Measurements from ENCODE around the gene DUSP12. TPM values are rescaled to one million over a fixed set of nuclear protein-coding genes. Genes with fewer than 3 reads are reported as not detected.
A peak's percentile ranks its signal among the peaks of the same experiment; 100 is the strongest.

Gene DUSP12
- total and polyA plus RNA-seq, 9 of the 15 experiments (the other 6 are each of a cell fraction or from before 2014, with no cell fraction given), result 10.4 to 81.4 (median 43.6) TPM

GRCh38 chr1:161766102-161766981 lies 16.8 kb downstream of the DUSP12 start, which contains the start of gene ATF6 (continued):
- peak; percentile 94 for TF ChIP-seq ATF7 (IDR thresholded peaks at IDR 0.05)
- TF ChIP-seq RAD21 (CRISPR knock-in tag; conservative IDR thresholded peaks at IDR 0.05 in 1 of 2, IDR thresholded peaks at IDR 0.05 in 1 of 2), result no peak
- TF ChIP-seq SP1 (CRISPR knock-in tag; IDR thresholded peaks at IDR 0.05), result peak; percentile 54; the same call in 1 of the 2 replicates
- no peak for TF ChIP-seq ZZZ3 (IDR thresholded peaks at IDR 0.05)
- TF ChIP-seq CREB5 (CRISPR knock-in tag; IDR thresholded peaks at IDR 0.05), result no peak
- TF ChIP-seq SAFB2 (IDR thresholded peaks at IDR 0.05; ENCODE audit: borderline replicate concordance, low read depth, low read length, severe bottlenecking), result no peak
- no peak for TF ChIP-seq MED1 (CRISPR knock-in tag; IDR thresholded peaks at IDR 0.05; ENCODE audit: borderline replicate concordance)
- TF ChIP-seq SRSF9 (IDR thresholded peaks at IDR 0.05; ENCODE audit: borderline replicate concordance, low read depth, low read length), result no peak
- TF ChIP-seq FOXA3 (CRISPR knock-in tag; conservative IDR thresholded peaks at IDR 0.05 in 1 of 2, IDR thresholded peaks at IDR 0.05 in 1 of 2), result peak in 1 of 2 experiments; percentile 58; a peak in 2 of 4 replicates
- TF ChIP-seq ZNF780A (CRISPR knock-in tag; IDR thresholded peaks at IDR 0.05), result no peak
- TF ChIP-seq CGGBP1 (CRISPR knock-in tag; IDR thresholded peaks at IDR 0.05), result no peak
- no peak for TF ChIP-seq POLR3A (IDR thresholded peaks at IDR 0.05; ENCODE audit: borderline replicate concordance, extremely low read depth, insufficient read depth, insufficient read length)
- no peak for TF ChIP-seq CBX2 (IDR thresholded peaks at IDR 0.05; ENCODE audit: insufficient read depth, low read length, poor library complexity, severe bottlenecking)
- no peak for TF ChIP-seq GTF2B (IDR thresholded peaks at IDR 0.05; ENCODE audit: extremely low read depth, insufficient read length)
- TF ChIP-seq ZFP91 (CRISPR knock-in tag; IDR thresholded peaks at IDR 0.05), result no peak
- TF ChIP-seq ZNF586 (CRISPR knock-in tag; conservative IDR thresholded peaks at IDR 0.05), result no peak
- no peak for TF ChIP-seq NRF1 (conservative IDR thresholded peaks at IDR 0.05 in 1 of 2, IDR thresholded peaks at IDR 0.05 in 1 of 2)
- no peak for TF ChIP-seq PRMT5 (CRISPR knock-in tag; IDR thresholded peaks at IDR 0.05)
- no peak for TF ChIP-seq SRF (CRISPR knock-in tag; IDR thresholded peaks at IDR 0.05)
- TF ChIP-seq RBM22 (IDR thresholded peaks at IDR 0.05; ENCODE audit: low read depth, low read length, poor library complexity, severe bottlenecking), result no peak
- TF ChIP-seq CCNT2 (IDR thresholded peaks at IDR 0.05; ENCODE audit: borderline replicate concordance, extremely low read depth, insufficient read length, low read depth, low read length), result no peak
- TF ChIP-seq DNMT1 (IDR thresholded peaks at IDR 0.05), result no peak
- peak; percentile 77 for TF ChIP-seq TAF9B (IDR thresholded peaks at IDR 0.05; ENCODE audit: partially characterized antibody)
